Keratinocyte (primary cell): ENCODE data around the gene UPB1. TPM values are rescaled to one million over a fixed set of nuclear protein-coding genes. Genes with fewer than 3 reads are reported as not detected.

Experiments
- DNase-seq: peaks from one replicate; pipeline ENCODE4 v3.0.0-alpha.2; 2011; ENCODE audit warnings: low read depth, missing footprints, low spot score
- FAIRE-seq: peaks from 2 replicates; lab custom pipeline; 2011; peaks lifted over from hg19 to GRCh38; lab: Jason Lieb, UNC
- H2AFZ ChIP-seq: 2 replicates; pipeline ENCODE4 v1.6.0; 2012; ENCODE audit warnings: low read length, control low read depth, inconsistent platforms; ENCODE audit not compliant: control insufficient read depth
- H3K27ac ChIP-seq: 2 replicates; pipeline ENCODE4 v1.5.1; 2011; ENCODE audit warnings: low read length; ENCODE audit not compliant: control insufficient read depth, insufficient read depth
- H3K27me3 ChIP-seq: 3 replicates; pipeline ENCODE4 v1.6.0; 2011; ENCODE audit warnings: low read length; ENCODE audit not compliant: control insufficient read depth, insufficient read depth; ENCODE audit errors: extremely low read depth
- H3K36me3 ChIP-seq, 2 experiments: 2 replicates in 1 of 2; 3 replicates in 1 of 2; pipeline ENCODE4 v1.5.1; 2011; ENCODE audit warnings: low read length in 2 of 2, mild to moderate bottlenecking in 1 of 2; ENCODE audit not compliant: control insufficient read depth in 2 of 2, insufficient read depth in 2 of 2; ENCODE audit errors: extremely low read depth in 1 of 2
- H3K4me1 ChIP-seq: 3 replicates; pipeline ENCODE4 v1.5.1; 2011; ENCODE audit warnings: low read length; ENCODE audit not compliant: control insufficient read depth, insufficient read depth; ENCODE audit errors: extremely low read depth
- H3K4me2 ChIP-seq: 3 replicates; pipeline ENCODE4 v1.6.0; 2011; ENCODE audit warnings: low read depth, low read length; ENCODE audit not compliant: control insufficient read depth, insufficient read depth; ENCODE audit errors: extremely low read depth
- H3K4me3 ChIP-seq, 3 experiments: fragments of 200-600 bp in 1 of 3; sonication (generic) in 1 of 3; 2 replicates in 2 of 3; 3 replicates in 1 of 3; pipeline ENCODE4 v1.5.1; 2011 to 2016; ENCODE audit warnings: low read length in 3 of 3, mild to moderate bottlenecking in 3 of 3, control low read depth in 2 of 3, inconsistent platforms in 1 of 3, low read depth in 1 of 3, mixed read lengths in 1 of 3, mixed run types in 1 of 3, moderate library complexity in 1 of 3; ENCODE audit not compliant: control insufficient read depth in 2 of 3, insufficient read depth in 2 of 3; ENCODE audit errors: extremely low read depth in 1 of 3
- H3K79me2 ChIP-seq: 2 replicates; pipeline ENCODE4 v1.6.0; 2012; ENCODE audit warnings: low read length; ENCODE audit not compliant: control insufficient read depth, insufficient read depth
- H3K9ac ChIP-seq: 3 replicates; pipeline ENCODE4 v1.6.0; 2011; ENCODE audit warnings: low read length; ENCODE audit not compliant: control insufficient read depth, insufficient read depth; ENCODE audit errors: extremely low read depth
- H3K9me1 ChIP-seq: 3 replicates; pipeline ENCODE4 v1.6.0; 2011; ENCODE audit warnings: low read length; ENCODE audit not compliant: control insufficient read depth, insufficient read depth; ENCODE audit errors: extremely low read depth
- H3K9me3 ChIP-seq: 2 replicates; pipeline ENCODE4 v1.5.1; 2012; ENCODE audit warnings: low read depth, low read length; ENCODE audit not compliant: control insufficient read depth
- H4K20me1 ChIP-seq: 3 replicates; pipeline ENCODE4 v1.6.0; 2011; ENCODE audit warnings: low read length; ENCODE audit not compliant: control insufficient read depth, insufficient read depth; ENCODE audit errors: extremely low read depth
- CTCF ChIP-seq, 3 experiments: IDR thresholded peaks in 1 of 3; conservative IDR thresholded peaks in 1 of 3; optimal IDR thresholded peaks in 1 of 3; 2 replicates in 2 of 3; 3 replicates in 1 of 3; pipeline versions ENCODE3 to v1.5.1; 2011; ENCODE audit warnings: low read length in 3 of 3, mild to moderate bottlenecking in 3 of 3, moderate library complexity in 2 of 3, control low read depth in 1 of 3, inconsistent platforms in 1 of 3; ENCODE audit not compliant: insufficient read depth in 2 of 3; ENCODE audit errors: extremely low read depth in 1 of 3
- EZH2 ChIP-seq: IDR thresholded peaks from one replicate; pipeline ENCODE4 v1.6.1; 2012; ENCODE audit warnings: inconsistent platforms, mild to moderate bottlenecking, low read length, moderate library complexity
- dilution Hi-C: fragments of 300-500 bp; cut with MboI; formaldehyde crosslinking; loops from one replicate; pipeline ENCODE4 v1.7.0; 2020; ENCODE audit warnings: low sequenced_read_pairs; ENCODE audit not compliant: extremely low pct_ligation_motif_present
- polyA plus RNA-seq, 5 experiments: library from polyadenylated mRNA; depleted of rRNA in 3 of 5; stranded (reverse) in 3 of 5; stranded (forward) in 1 of 5; unstranded in 1 of 5; fragments of >200 nt; gene quantifications; 1 replicate in 1 of 5; 2 replicates in 3 of 5; 3 replicates in 1 of 5; pipeline versions ENCODE4 v1.2.1 to v1.2.3, GENCODE V29; 2011 to 2012; ENCODE audit warnings: missing spikeins in 2 of 5, low read depth in 1 of 5, low replicate concordance in 1 of 5

The UPB1 gene
- polyA plus RNA-seq, 1 donor (not counting 4 experiments of a cell fraction or from before 2014, with no cell fraction given), result not detected

GRCh38 chr22:24535348-24535747, 40.2 kb downstream of the UPB1 start:
- H2AFZ ChIP-seq, result no peak overlapping the region
- DNase-seq, result no peak
- H3K36me3 ChIP-seq, result peaks cover 0 to 4% of the 10 kb centered on the region in 2 experiments
- H3K9ac ChIP-seq, result no peak overlapping the region
- FAIRE-seq, result no peak
- no peak overlapping the region for H3K4me3 ChIP-seq
- dilution Hi-C loops, result no loop called here
- TF ChIP-seq CTCF (optimal IDR thresholded peaks at IDR 0.05 in 1 of 3, IDR thresholded peaks at IDR 0.05 in 1 of 3, conservative IDR thresholded peaks at IDR 0.05 in 1 of 3; ENCODE audit: extremely low read depth in 1 of 3, insufficient read depth in 2 of 3, low read length in 3 of 3) (no peak), EZH2 (no peak)
- H3K27me3 ChIP-seq, result no peaks in the 10 kb centered on the region
- H3K4me2 ChIP-seq, result no peak overlapping the region
- H3K27ac ChIP-seq, result no peak overlapping the region
- no peaks in the 10 kb centered on the region for H3K9me1 ChIP-seq
- no peaks in the 10 kb centered on the region for H4K20me1 ChIP-seq
- H3K9me3 ChIP-seq, result no peaks in the 10 kb centered on the region
- H3K79me2 ChIP-seq, result no peaks in the 10 kb centered on the region
- no peaks in the 10 kb centered on the region for H3K4me1 ChIP-seq

GRCh38 chr22:24536089-24536488, 41.0 kb downstream of the UPB1 start:
- no peaks in the 10 kb centered on the region for H3K27me3 ChIP-seq
- dilution Hi-C loops, result no loop called here
- no peaks in the 10 kb centered on the region for H4K20me1 ChIP-seq

More at GRCh38 chr22:24536089-24536488, 41.0 kb downstream of the UPB1 start:
- Histone ChIP-seq H3K9me1 (no peaks in the 10 kb centered on the region), H3K27ac (no peak overlapping the region), H3K9ac (no peak overlapping the region), H3K9me3 (no peaks in the 10 kb centered on the region), H3K4me1 (no peaks in the 10 kb centered on the region), H3K36me3 (peaks cover 2 to 4% of the 10 kb centered on the region in 2 experiments), H3K79me2 (no peaks in the 10 kb centered on the region), H3K4me3 (no peak overlapping the region), H3K4me2 (no peak overlapping the region), H2AFZ (no peak overlapping the region)
- DNase-seq (no peak), FAIRE-seq (no peak)
- no peak for TF ChIP-seq CTCF (optimal IDR thresholded peaks at IDR 0.05 in 1 of 3, IDR thresholded peaks at IDR 0.05 in 1 of 3, conservative IDR thresholded peaks at IDR 0.05 in 1 of 3; ENCODE audit: extremely low read depth in 1 of 3, insufficient read depth in 2 of 3, low read length in 3 of 3)
- no peak for TF ChIP-seq EZH2
